Kidney (tissue), 14 donors: Measurements from ENCODE around the gene CMTM3. TPM values are rescaled to one million over a fixed set of nuclear protein-coding genes. Genes with fewer than 3 reads are reported as not detected.

Experiments
- DNase-seq, 5 donors: peaks; one replicate each; pipeline ENCODE4 v3.0.0-alpha.2; 2013 to 2020
- FAIRE-seq: peaks from 2 replicates; lab custom pipeline; 2012; peaks lifted over from hg19 to GRCh38; lab: Jason Lieb, UNC
- H3K27ac ChIP-seq, 2 donors: one replicate each; pipeline ENCODE4 v1.7.0; 2013; ENCODE audit warnings: low read depth in 2 of 2, low read length in 2 of 2, inconsistent platforms in 1 of 2
- H3K27me3 ChIP-seq: one replicate; pipeline ENCODE4 v1.7.1; 2013; ENCODE audit warnings: low read length, inconsistent platforms; ENCODE audit not compliant: control insufficient read depth, insufficient read depth
- H3K36me3 ChIP-seq, 3 donors: one replicate each; pipeline versions ENCODE4 v1.7.0 to v1.7.1; 2013; ENCODE audit warnings: low read length in 3 of 3, control low read depth in 1 of 3, inconsistent platforms in 1 of 3; ENCODE audit not compliant: insufficient read depth in 3 of 3, control insufficient read depth in 2 of 3
- H3K4me1 ChIP-seq, 3 donors: one replicate each; pipeline versions ENCODE4 v1.7.0 to v1.7.1; 2013; ENCODE audit warnings: low read length in 3 of 3, inconsistent platforms in 1 of 3, low read depth in 1 of 3; ENCODE audit not compliant: control insufficient read depth in 2 of 3, insufficient read depth in 2 of 3
- H3K4me3 ChIP-seq, 3 donors: one replicate each; pipeline versions ENCODE4 v1.7.0 to v1.8.1; 2013; ENCODE audit warnings: low read length in 3 of 3, control low read depth in 1 of 3, inconsistent platforms in 1 of 3
- H3K9ac ChIP-seq, 3 donors: one replicate each; pipeline versions ENCODE4 v1.7.0 to v1.7.1; 2013; ENCODE audit warnings: low read length in 3 of 3, control low read depth in 1 of 3, inconsistent platforms in 1 of 3
- H3K9me3 ChIP-seq, 3 donors: one replicate each; pipeline versions ENCODE4 v1.7.0 to v1.7.1; 2013; ENCODE audit warnings: low read length in 3 of 3, control low read depth in 1 of 3, inconsistent platforms in 1 of 3; ENCODE audit not compliant: control insufficient read depth in 2 of 3, insufficient read depth in 1 of 3
- CTCF ChIP-seq: IDR thresholded peaks from 3 replicates; pipeline ENCODE4 v1.5.1; 2012; ENCODE audit warnings: mild to moderate bottlenecking, moderate library complexity, borderline replicate concordance; ENCODE audit not compliant: insufficient read depth; ENCODE audit errors: extremely low read depth
- intact Hi-C: fragments of 100-400 bp; cut with DNase I; formaldehyde crosslinking; loops from one replicate; pipeline ENCODE4 v1.11.1; 2022
- polyA plus RNA-seq: library from polyadenylated mRNA; stranded (reverse); fragments of 350-450 nt; fragmentation: Illumina TruSeq; extraction: RNeasy Lipid Tissue Mini Kit (QIAGEN cat#74804); gene quantifications from one replicate; pipeline ENCODE4 v1.2.3, GENCODE V29; 2014; ENCODE audit warnings: low read depth, low replicate concordance; ENCODE audit not compliant: insufficient read depth
- total RNA-seq: library from RNA; stranded (reverse); fragmentation: NEBNext Ultra II Directional; extraction: Animal tissue kit (Norgen Biotek cat#: 25700); gene quantifications from one replicate; pipeline ENCODE4 v1.2.1, GENCODE V29; 2021
- donor health status: control.
- donor health status: control.
- donor health status: control.
- donor health status: control.
- donor health status: control.
- donor health status: DM: yes; HTN: yes; CAD: no.
- donor health status: Normal renal cell carcinoma (clear cell type).

Gene CMTM3
- total and polyA plus RNA-seq, 2 donors from 2014 or later = 13.8 to 22.9 TPM

- TF ChIP-seq CTCF = no peak
- Histone ChIP-seq H3K9me3 (no peaks in the 10 kb centered on the region), H3K36me3 (no peaks in the 10 kb centered on the region), H3K27me3 (no peaks in the 10 kb centered on the region), H3K27ac (no peak overlapping the region), H3K9ac (no peak overlapping the region), H3K4me3 (no peak overlapping the region), H3K4me1 (peaks cover 0 to 3% (median 0%) of the 10 kb centered on the region in 3 donors)
- no peak for DNase-seq
- no peak for FAIRE-seq
- intact Hi-C loops = no loop called here
Measured at GRCh38 chr16:66641387-66641786, 36.9 kb downstream of the CMTM3 start.

- H3K36me3 ChIP-seq = no peaks in the 10 kb centered on the region
- H3K4me3 ChIP-seq = no peak overlapping the region
- no peak for TF ChIP-seq CTCF
- DNase-seq = no peak
- no peak for FAIRE-seq
- no peaks in the 10 kb centered on the region for H3K27me3 ChIP-seq
- peaks cover 0 to 12% (median 4%) of the 10 kb centered on the region in 3 donors for H3K4me1 ChIP-seq
- no peak overlapping the region for H3K9ac ChIP-seq
- intact Hi-C loops = no loop called here
- H3K9me3 ChIP-seq = no peaks in the 10 kb centered on the region
- no peak overlapping the region for H3K27ac ChIP-seq
Measured at GRCh38 chr16:66647866-66648265, 43.4 kb downstream of the CMTM3 start.

GRCh38 chr16:66649167-66649566, 44.7 kb downstream of the CMTM3 start:
- no peak for FAIRE-seq
- H3K4me3 ChIP-seq = no peak overlapping the region
- DNase-seq = no peak
- intact Hi-C loops = no loop called here
- H3K9me3 ChIP-seq = no peaks in the 10 kb centered on the region
- no peak overlapping the region for H3K9ac ChIP-seq
- no peak for TF ChIP-seq CTCF
- H3K27ac ChIP-seq = no peak overlapping the region
- peaks cover 0 to 14% (median 7%) of the 10 kb centered on the region in 3 donors for H3K4me1 ChIP-seq
- no peaks in the 10 kb centered on the region for H3K27me3 ChIP-seq
- no peaks in the 10 kb centered on the region for H3K36me3 ChIP-seq

- intact Hi-C loops = no loop called here
- no peak for DNase-seq
- Histone ChIP-seq H3K27me3 (no peaks in the 10 kb centered on the region), H3K9ac (no peak overlapping the region), H3K4me3 (no peak overlapping the region), H3K27ac (no peak overlapping the region), H3K9me3 (no peaks in the 10 kb centered on the region), H3K36me3 (no peaks in the 10 kb centered on the region), H3K4me1 (peaks cover 0 to 16% (median 7%) of the 10 kb centered on the region in 3 donors)
- no peak for FAIRE-seq
- no peak for TF ChIP-seq CTCF
Measured at GRCh38 chr16:66649636-66650205, 45.2 kb downstream of the CMTM3 start.
